Hepatocyte (in vitro differentiated cells): Measurements from ENCODE around the gene LRBA.

Source experiments
- CTCF ChIP-seq: fragments of 200-600 bp; sonication (generic); IDR thresholded peaks from 2 replicates; pipeline ENCODE4 v1.5.1; 2016; ENCODE audit warnings: antibody characterized with exemption, mild to moderate bottlenecking; ENCODE audit not compliant: poor library complexity
- EZH2 ChIP-seq: fragments of 200-600 bp; sonication (generic); IDR thresholded peaks from 2 replicates; pipeline ENCODE4 v1.6.1; 2016; ENCODE audit warnings: antibody characterized with exemption, mild to moderate bottlenecking, borderline replicate concordance
- EZH2phosphoT487 ChIP-seq: fragments of 200-600 bp; sonication (generic); IDR thresholded peaks from one replicate; pipeline ENCODE4 v1.6.1; 2018; ENCODE audit warnings: antibody characterized with exemption, mild to moderate bottlenecking, low read depth, moderate library complexity; ENCODE audit not compliant: unreplicated experiment, severe bottlenecking

DNA sequence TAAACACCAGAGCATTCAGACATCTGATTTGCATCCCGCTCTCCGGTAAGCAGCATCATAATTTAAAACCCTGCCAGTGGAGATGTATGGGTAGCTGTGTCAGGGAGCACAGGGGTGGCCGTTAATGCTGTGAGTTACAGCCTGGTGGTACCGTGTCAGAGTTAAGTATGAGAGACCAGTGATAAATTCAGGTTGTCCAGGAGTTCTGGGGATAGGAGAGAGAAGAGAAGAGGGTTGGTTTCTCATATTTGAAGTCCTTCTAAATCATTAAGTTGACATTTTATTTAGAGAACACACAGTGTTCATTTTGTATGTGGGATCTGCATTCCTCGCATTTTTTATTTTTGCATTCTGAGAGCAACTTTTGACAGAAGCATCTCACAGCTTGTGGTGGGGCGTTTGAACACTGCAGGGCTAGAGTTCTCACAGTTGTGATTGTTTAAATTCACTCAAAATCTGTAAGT lies 779.2 kb downstream of the LRBA start:
- TF ChIP-seq EZH2phosphoT487 (no peak), CTCF (no peak), EZH2 (no peak)
